ENCODE data around the gene CTNNA1. TPM values are rescaled to one million over a fixed set of nuclear protein-coding genes. Genes with fewer than 3 reads are reported as not detected.

Gene CTNNA1
- total RNA-seq, 1 experiment from 2014 or later = 734 TPM

- Mint-ChIP-seq H3K27me3 (ENCODE audit: unreplicated experiment) (no peaks in the 10 kb centered on the region), H3K4me3 (ENCODE audit: low read depth, unreplicated experiment) (no peak overlapping the region), H3K27ac (ENCODE audit: unreplicated experiment) (peak overlapping the region; percentile 16), H3K9me3 (ENCODE audit: low read depth, unreplicated experiment) (no peaks in the 10 kb centered on the region), H3K36me3 (ENCODE audit: insufficient read depth, unreplicated experiment) (peaks cover 86% of the 10 kb centered on the region), H3K4me1 (ENCODE audit: low read depth, unreplicated experiment) (peaks cover 39% of the 10 kb centered on the region)
- BruUV-seq (replicated peaks) = no TSS peak
- no peak for DNase-seq
- intact Hi-C loops (cut with micrococcal nuclease; ENCODE audit: unreplicated experiment) = loop anchor here (10.0 kb wide), 1 partner anchor 209 kb away; no protein-coding TSS in a partner anchor
- CTCF ChIA-PET = no interaction called here
- TF ChIP-seq CTCF (IDR thresholded peaks at IDR 0.05; ENCODE audit: unreplicated experiment) = no peak
These were observed 173.0 kb downstream of the CTNNA1 start for GRCh38 chr5:138926257-138926656.

- intact Hi-C loops (cut with micrococcal nuclease; ENCODE audit: unreplicated experiment) = loop anchor here (10.0 kb wide), 1 partner anchor 208 kb away; no protein-coding TSS in a partner anchor
- no peak for DNase-seq
- no peak for TF ChIP-seq CTCF (IDR thresholded peaks at IDR 0.05; ENCODE audit: unreplicated experiment)
- BruUV-seq (replicated peaks) = no TSS peak
- CTCF ChIA-PET = no interaction called here
- H3K27ac Mint-ChIP-seq (ENCODE audit: unreplicated experiment) = peak overlapping the region; percentile 16
- no peaks in the 10 kb centered on the region for H3K27me3 Mint-ChIP-seq (ENCODE audit: unreplicated experiment)
- peaks cover 86% of the 10 kb centered on the region for H3K36me3 Mint-ChIP-seq (ENCODE audit: insufficient read depth, unreplicated experiment)
- H3K4me3 Mint-ChIP-seq (ENCODE audit: low read depth, unreplicated experiment) = no peak overlapping the region
- no peaks in the 10 kb centered on the region for H3K9me3 Mint-ChIP-seq (ENCODE audit: low read depth, unreplicated experiment)
- H3K4me1 Mint-ChIP-seq (ENCODE audit: low read depth, unreplicated experiment) = peaks cover 39% of the 10 kb centered on the region
These were observed 173.6 kb downstream of the CTNNA1 start for GRCh38 chr5:138926688-138927448.

- no peak for TF ChIP-seq CTCF (IDR thresholded peaks at IDR 0.05; ENCODE audit: unreplicated experiment)
- Mint-ChIP-seq H3K9me3 (ENCODE audit: low read depth, unreplicated experiment) (no peaks in the 10 kb centered on the region), H3K36me3 (ENCODE audit: insufficient read depth, unreplicated experiment) (peaks cover 90% of the 10 kb centered on the region), H3K27me3 (ENCODE audit: unreplicated experiment) (no peaks in the 10 kb centered on the region), H3K27ac (ENCODE audit: unreplicated experiment) (peak overlapping the region; percentile 8), H3K4me3 (ENCODE audit: low read depth, unreplicated experiment) (no peak overlapping the region), H3K4me1 (ENCODE audit: low read depth, unreplicated experiment) (peaks cover 39% of the 10 kb centered on the region)
- intact Hi-C loops (cut with micrococcal nuclease; ENCODE audit: unreplicated experiment) = loop anchor here (10.0 kb wide), 1 partner anchor 207 kb away; no protein-coding TSS in a partner anchor
- no peak for DNase-seq
- no TSS peak for BruUV-seq (replicated peaks)
- CTCF ChIA-PET = no interaction called here
These were observed 174.3 kb downstream of the CTNNA1 start for GRCh38 chr5:138927544-138927943.

- Mint-ChIP-seq H3K36me3 (ENCODE audit: insufficient read depth, unreplicated experiment) (peaks cover 90% of the 10 kb centered on the region), H3K9me3 (ENCODE audit: low read depth, unreplicated experiment) (no peaks in the 10 kb centered on the region), H3K4me1 (ENCODE audit: low read depth, unreplicated experiment) (peaks cover 39% of the 10 kb centered on the region), H3K27me3 (ENCODE audit: unreplicated experiment) (no peaks in the 10 kb centered on the region), H3K27ac (ENCODE audit: unreplicated experiment) (peak overlapping the region; percentile 42), H3K4me3 (ENCODE audit: low read depth, unreplicated experiment) (no peak overlapping the region)
- intact Hi-C loops (cut with micrococcal nuclease; ENCODE audit: unreplicated experiment) = loop anchor here (10.0 kb wide), 1 partner anchor 207 kb away; no protein-coding TSS in a partner anchor
- no peak for DNase-seq
- CTCF ChIA-PET = no interaction called here
- BruUV-seq (replicated peaks) = no TSS peak
- TF ChIP-seq CTCF (IDR thresholded peaks at IDR 0.05; ENCODE audit: unreplicated experiment) = no peak
These were observed 174.8 kb downstream of the CTNNA1 start for GRCh38 chr5:138927979-138928378.

Measured in Calu3 (cell line).